ENCODE data around the gene ARPC1B. TPM values are rescaled to one million over a fixed set of nuclear protein-coding genes. Genes with fewer than 3 reads are reported as not detected.

The ARPC1B gene
- total and polyA plus RNA-seq, 2 donors from 2014 or later, result 74.1 to 216 TPM

GRCh38 chr7:99392659-99393354, 18.3 kb downstream of the ARPC1B start:
- intact Hi-C loops (cut with DNase I), result no loop called here
- H3K4me1 ChIP-seq (ENCODE audit: control insufficient read depth in 2 of 3, insufficient read depth in 2 of 3, low read depth in 1 of 3, low read length in 3 of 3), result peaks cover 0 to 6% (median 0%) of the 10 kb centered on the region in 3 donors
- DNase-seq (peak; percentile 79 to 94 (median 87)), FAIRE-seq (no peak)
- no peaks in the 10 kb centered on the region for H3K9me3 ChIP-seq (ENCODE audit: control insufficient read depth in 2 of 3, insufficient read depth in 1 of 3, low read length in 3 of 3)
- H3K27me3 ChIP-seq (ENCODE audit: control insufficient read depth, insufficient read depth, low read length), result no peaks in the 10 kb centered on the region
- peaks cover 0 to 17% (median 9%) of the 10 kb centered on the region in 3 donors for H3K36me3 ChIP-seq (ENCODE audit: control insufficient read depth in 2 of 3, insufficient read depth in 3 of 3, low read length in 3 of 3)
- no peak for TF ChIP-seq CTCF (IDR thresholded peaks at IDR 0.05; ENCODE audit: borderline replicate concordance, extremely low read depth, insufficient read depth)
- H3K27ac ChIP-seq (ENCODE audit: low read depth in 2 of 2, low read length in 2 of 2), result peak overlapping the region; percentile 16 to 67
- peak overlapping the region in 2 of 3 donors; percentile 67 to 71 for H3K9ac ChIP-seq (ENCODE audit: low read length in 3 of 3)
- peak overlapping the region; percentile 73 to 87 (median 75) for H3K4me3 ChIP-seq (ENCODE audit: low read length in 3 of 3)

- H3K36me3 ChIP-seq (ENCODE audit: control insufficient read depth in 2 of 3, insufficient read depth in 3 of 3, low read length in 3 of 3), result peaks cover 0 to 18% (median 9%) of the 10 kb centered on the region in 3 donors
- H3K9ac ChIP-seq (ENCODE audit: low read length in 3 of 3), result peak overlapping the region in 2 of 3 donors; percentile 67 to 71
- H3K27me3 ChIP-seq (ENCODE audit: control insufficient read depth, insufficient read depth, low read length), result no peaks in the 10 kb centered on the region
- peaks cover 0 to 6% (median 0%) of the 10 kb centered on the region in 3 donors for H3K4me1 ChIP-seq (ENCODE audit: control insufficient read depth in 2 of 3, insufficient read depth in 2 of 3, low read depth in 1 of 3, low read length in 3 of 3)
- peak overlapping the region; percentile 73 to 87 (median 75) for H3K4me3 ChIP-seq (ENCODE audit: low read length in 3 of 3)
- TF ChIP-seq CTCF (IDR thresholded peaks at IDR 0.05; ENCODE audit: borderline replicate concordance, extremely low read depth, insufficient read depth), result no peak
- peak overlapping the region in 1 of 2 donors; percentile 67 for H3K27ac ChIP-seq (ENCODE audit: low read depth in 2 of 2, low read length in 2 of 2)
- intact Hi-C loops (cut with DNase I), result no loop called here
- no peak for FAIRE-seq
- H3K9me3 ChIP-seq (ENCODE audit: control insufficient read depth in 2 of 3, insufficient read depth in 1 of 3, low read length in 3 of 3), result no peaks in the 10 kb centered on the region
- DNase-seq, result peak; percentile 78 to 90 (median 85)
Measured at GRCh38 chr7:99393355-99394187, 19.0 kb downstream of the ARPC1B start.

GRCh38 chr7:99394188-99394502, 19.6 kb downstream of the ARPC1B start:
- intact Hi-C loops (cut with DNase I), result no loop called here
- peaks cover 0 to 18% (median 14%) of the 10 kb centered on the region in 3 donors for H3K36me3 ChIP-seq (ENCODE audit: control insufficient read depth in 2 of 3, insufficient read depth in 3 of 3, low read length in 3 of 3)

More at GRCh38 chr7:99394188-99394502, 19.6 kb downstream of the ARPC1B start:
- DNase-seq, result no peak
- no peak overlapping the region for H3K4me3 ChIP-seq (ENCODE audit: low read length in 3 of 3)
- H3K9ac ChIP-seq (ENCODE audit: low read length in 3 of 3), result no peak overlapping the region
- H3K4me1 ChIP-seq (ENCODE audit: control insufficient read depth in 2 of 3, insufficient read depth in 2 of 3, low read depth in 1 of 3, low read length in 3 of 3), result peaks cover 0 to 6% (median 0%) of the 10 kb centered on the region in 3 donors
- FAIRE-seq, result no peak
- H3K27me3 ChIP-seq (ENCODE audit: control insufficient read depth, insufficient read depth, low read length), result no peaks in the 10 kb centered on the region
- no peak overlapping the region for H3K27ac ChIP-seq (ENCODE audit: low read depth in 2 of 2, low read length in 2 of 2)
- TF ChIP-seq CTCF (IDR thresholded peaks at IDR 0.05; ENCODE audit: borderline replicate concordance, extremely low read depth, insufficient read depth), result no peak
- H3K9me3 ChIP-seq (ENCODE audit: control insufficient read depth in 2 of 3, insufficient read depth in 1 of 3, low read length in 3 of 3), result no peaks in the 10 kb centered on the region

All from kidney (tissue), 14 donors.